Mesenchymal stem cell (in vitro differentiated cells and primary cell): ENCODE measurements around the gene ENO1.

ENCODE experiments used
- DNase-seq: peaks from one replicate; pipeline ENCODE4 v3.0.0-alpha.2; 2013
- H2AFZ ChIP-seq: one replicate; pipeline ENCODE4 v1.6.1; 2013; ENCODE audit warnings: low read depth, mild to moderate bottlenecking, control low read depth, inconsistent platforms, low read length, moderate library complexity
- H2AK5ac ChIP-seq: 2 replicates; pipeline ENCODE4 v1.6.1; 2013; ENCODE audit warnings: low read length, moderate library complexity, mild to moderate bottlenecking, inconsistent platforms; ENCODE audit not compliant: severe bottlenecking
- H2BK120ac ChIP-seq: one replicate; pipeline ENCODE4 v1.6.1; 2013; ENCODE audit warnings: low read depth, mild to moderate bottlenecking, inconsistent platforms, low read length, moderate library complexity
- H2BK12ac ChIP-seq, 2 experiments: one replicate each; pipeline ENCODE4 v1.6.1; 2013; ENCODE audit warnings: inconsistent platforms in 2 of 2, low read length in 2 of 2, mild to moderate bottlenecking in 2 of 2, moderate library complexity in 2 of 2, control low read depth in 1 of 2
- H2BK15ac ChIP-seq: one replicate; pipeline ENCODE4 v1.6.1; 2013; ENCODE audit warnings: mild to moderate bottlenecking, low read depth, inconsistent platforms; ENCODE audit not compliant: poor library complexity, severe bottlenecking
- H2BK5ac ChIP-seq: 2 replicates; pipeline ENCODE4 v1.6.1; 2013; ENCODE audit warnings: low read depth, mild to moderate bottlenecking, low read length, control low read depth, inconsistent platforms; ENCODE audit not compliant: poor library complexity, severe bottlenecking
- H3K14ac ChIP-seq, 2 experiments: one replicate each; pipeline ENCODE4 v1.6.1; 2013; ENCODE audit warnings: inconsistent platforms in 2 of 2, low read length in 2 of 2, control low read depth in 1 of 2, mild to moderate bottlenecking in 1 of 2, moderate library complexity in 1 of 2
- H3K18ac ChIP-seq, 2 experiments: one replicate each; pipeline ENCODE4 v1.6.1; 2013; ENCODE audit warnings: inconsistent platforms in 2 of 2, low read length in 2 of 2, control low read depth in 1 of 2, low read depth in 1 of 2, mild to moderate bottlenecking in 1 of 2
- H3K23ac ChIP-seq, 2 experiments: one replicate each; pipeline ENCODE4 v1.6.1; 2013; ENCODE audit warnings: inconsistent platforms in 2 of 2, low read length in 2 of 2, mild to moderate bottlenecking in 2 of 2, moderate library complexity in 2 of 2, control low read depth in 1 of 2
- H3K27ac ChIP-seq: 2 replicates; pipeline ENCODE4 v1.5.1; 2013; ENCODE audit warnings: mild to moderate bottlenecking, moderate library complexity, low read length, control low read depth, inconsistent platforms; ENCODE audit not compliant: poor library complexity, severe bottlenecking
- H3K27me3 ChIP-seq, 2 experiments: 2 replicates each; pipeline versions ENCODE4 v1.6.1 to v1.7.0; 2013; ENCODE audit warnings: low read length in 2 of 2, mild to moderate bottlenecking in 2 of 2, moderate library complexity in 2 of 2, control low read depth in 1 of 2, inconsistent platforms in 1 of 2; ENCODE audit not compliant: control insufficient read depth in 1 of 2, insufficient read depth in 1 of 2
- H3K36me3 ChIP-seq, 2 experiments: 2 replicates each; pipeline versions ENCODE4 v1.6.1 to v1.7.0; 2013; ENCODE audit warnings: low read length in 2 of 2, control low read depth in 1 of 2, inconsistent platforms in 1 of 2, low read depth in 1 of 2, mild to moderate bottlenecking in 1 of 2; ENCODE audit not compliant: insufficient read depth in 2 of 2, control insufficient read depth in 1 of 2
- H3K4ac ChIP-seq, 2 experiments: one replicate each; pipeline ENCODE4 v1.6.1; 2013; ENCODE audit warnings: inconsistent platforms in 2 of 2, low read length in 2 of 2, mild to moderate bottlenecking in 2 of 2, moderate library complexity in 2 of 2, control low read depth in 1 of 2, low read depth in 1 of 2
- H3K4me1 ChIP-seq: 2 replicates; pipeline ENCODE4 v1.6.1; 2013; ENCODE audit warnings: low read depth, low read length, control low read depth; ENCODE audit not compliant: control insufficient read depth, insufficient read depth
- H3K4me2 ChIP-seq: 2 replicates; pipeline ENCODE4 v1.6.1; 2013; ENCODE audit warnings: low read length, mild to moderate bottlenecking, inconsistent platforms; ENCODE audit not compliant: poor library complexity, severe bottlenecking
- H3K4me3 ChIP-seq, 2 experiments: 2 replicates each; pipeline versions ENCODE4 v1.5.1 to v1.7.0; 2013; ENCODE audit warnings: low read length in 2 of 2, mild to moderate bottlenecking in 2 of 2, control low read depth in 1 of 2, low read depth in 1 of 2; ENCODE audit not compliant: insufficient read depth in 1 of 2
- H3K79me1 ChIP-seq: replicated peaks from 2 replicates; pipeline ENCODE4 v1.6.1; 2013; ENCODE audit warnings: mild to moderate bottlenecking, control low read depth, low read length, inconsistent platforms; ENCODE audit not compliant: poor library complexity, severe bottlenecking
- H3K9ac ChIP-seq: 2 replicates; pipeline ENCODE4 v1.7.0; 2013; ENCODE audit warnings: mild to moderate bottlenecking, low read length, moderate library complexity
- H3K9me3 ChIP-seq: 2 replicates; pipeline ENCODE4 v1.7.0; 2013; ENCODE audit warnings: mild to moderate bottlenecking, low read length; ENCODE audit not compliant: control insufficient read depth
- H4K8ac ChIP-seq: one replicate; pipeline ENCODE4 v1.6.1; 2013; ENCODE audit warnings: inconsistent platforms, mild to moderate bottlenecking, low read length, moderate library complexity
- H4K91ac ChIP-seq: one replicate; pipeline ENCODE4 v1.6.1; 2013; ENCODE audit warnings: mild to moderate bottlenecking, low read length, inconsistent platforms
- WGBS: methylation state at CpG from one replicate; pipeline ENCODE4 v1.1.7; 2013; ENCODE audit warnings: mixed read lengths; 5-methylcytosine and 5-hydroxymethylcytosine counted together

ENO1 gene

DNA sequence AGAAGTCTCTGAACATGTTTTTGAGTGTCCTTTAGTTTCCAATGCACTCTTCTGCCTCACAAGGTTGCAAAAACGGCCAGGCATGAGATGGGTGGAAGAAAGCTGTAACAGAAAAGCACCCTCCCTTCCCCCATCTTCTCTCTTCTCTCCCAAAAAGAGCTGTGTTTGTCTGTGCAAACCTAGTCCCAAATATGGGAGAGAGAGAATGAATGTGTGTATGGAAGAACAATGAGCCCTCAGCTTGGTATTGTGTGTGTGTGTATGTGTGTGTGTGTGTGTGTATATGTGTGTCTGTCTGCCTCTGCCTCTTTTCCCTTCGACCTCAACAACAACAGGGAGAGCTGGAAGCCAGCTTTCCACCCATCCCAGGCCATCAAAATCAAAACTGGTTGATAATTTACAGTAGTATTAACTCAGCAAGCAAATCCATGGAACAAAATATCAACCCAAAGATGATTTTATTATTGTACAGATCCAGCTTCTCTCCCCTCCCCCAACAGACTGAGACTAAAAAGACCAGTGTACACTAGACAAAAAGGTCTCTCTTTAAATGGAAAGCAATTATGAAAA, 62.8 kb downstream of the ENO1 start:
- peak overlapping the region in 1 of 2 experiments; percentile 94 for H3K4me3 ChIP-seq

DNA sequence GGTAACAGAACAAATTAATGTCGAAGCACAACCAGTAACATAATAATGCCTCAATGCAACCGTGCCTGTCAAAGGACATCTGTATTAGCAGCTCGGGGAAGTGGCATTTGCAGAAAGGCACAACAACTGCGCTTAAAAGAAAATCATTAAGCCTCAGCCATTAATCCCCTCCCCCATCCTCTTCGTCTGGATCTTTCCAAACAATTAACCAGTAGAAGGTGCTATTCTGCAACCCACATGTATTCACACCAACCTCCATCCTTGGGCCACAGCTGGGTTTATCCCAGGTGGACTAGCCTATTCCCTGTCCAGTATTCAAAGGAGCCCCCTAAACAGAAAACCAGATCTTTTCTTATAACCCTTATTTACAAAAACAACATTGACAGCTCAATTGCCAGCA, 63.6 kb downstream of the ENO1 start:
- H3K36me3 ChIP-seq, result no peaks in the 10 kb centered on the region
- no peak overlapping the region for H2BK15ac ChIP-seq
- H4K8ac ChIP-seq, result no peak overlapping the region
- H3K79me1 ChIP-seq, result peaks cover 4% of the 10 kb centered on the region
- H3K14ac ChIP-seq, result no peak overlapping the region
- H4K91ac ChIP-seq, result no peak overlapping the region
- H2AFZ ChIP-seq, result no peak overlapping the region
- no peak overlapping the region for H2BK12ac ChIP-seq
- H2AK5ac ChIP-seq, result no peak overlapping the region
- H3K9me3 ChIP-seq, result no peaks in the 10 kb centered on the region
- H2BK5ac ChIP-seq, result no peak overlapping the region
- H2BK120ac ChIP-seq, result no peak overlapping the region
- DNase-seq, result peak; percentile 34
- WGBS, result 45% methylated on average over 5 of the region's 5 CpGs
- H3K4ac ChIP-seq, result no peak overlapping the region
- H3K18ac ChIP-seq, result no peak overlapping the region
- no peak overlapping the region for H3K27ac ChIP-seq
- no peak overlapping the region for H3K23ac ChIP-seq
- no peak overlapping the region for H3K4me3 ChIP-seq
- peak overlapping the region; percentile 97 for H3K9ac ChIP-seq
- peaks cover 7% of the 10 kb centered on the region for H3K4me1 ChIP-seq
- no peak overlapping the region for H3K4me2 ChIP-seq
- no peaks in the 10 kb centered on the region for H3K27me3 ChIP-seq

More for the DNA sequence above, 62.8 kb downstream of the ENO1 start:
- H3K4me2 ChIP-seq, result peak overlapping the region; percentile 69
- no peaks in the 10 kb centered on the region for H3K27me3 ChIP-seq
- peak overlapping the region; percentile 58 for H3K27ac ChIP-seq
- DNase-seq, result peak; percentile 70
- H4K91ac ChIP-seq, result no peak overlapping the region
- peak overlapping the region; percentile 97 for H3K9ac ChIP-seq
- peak overlapping the region in 1 of 2 experiments; percentile 20 for H3K4ac ChIP-seq
- WGBS, result 0% methylated on average over 2 of the region's 2 CpGs
- H2BK12ac ChIP-seq, result peak overlapping the region in 1 of 2 experiments; percentile 3
- H2BK5ac ChIP-seq, result no peak overlapping the region
- no peak overlapping the region for H2BK15ac ChIP-seq
- H3K14ac ChIP-seq, result peak overlapping the region in 1 of 2 experiments; percentile 79
- H3K4me1 ChIP-seq, result peaks cover 7% of the 10 kb centered on the region
- H3K36me3 ChIP-seq, result no peaks in the 10 kb centered on the region
- no peaks in the 10 kb centered on the region for H3K9me3 ChIP-seq
- H2AK5ac ChIP-seq, result no peak overlapping the region
- H3K23ac ChIP-seq, result no peak overlapping the region
- no peak overlapping the region for H2BK120ac ChIP-seq
- no peak overlapping the region for H2AFZ ChIP-seq
- H3K18ac ChIP-seq, result peak overlapping the region; percentile 28 to 65
- H3K79me1 ChIP-seq, result no peaks in the 10 kb centered on the region
- H4K8ac ChIP-seq, result no peak overlapping the region

DNA sequence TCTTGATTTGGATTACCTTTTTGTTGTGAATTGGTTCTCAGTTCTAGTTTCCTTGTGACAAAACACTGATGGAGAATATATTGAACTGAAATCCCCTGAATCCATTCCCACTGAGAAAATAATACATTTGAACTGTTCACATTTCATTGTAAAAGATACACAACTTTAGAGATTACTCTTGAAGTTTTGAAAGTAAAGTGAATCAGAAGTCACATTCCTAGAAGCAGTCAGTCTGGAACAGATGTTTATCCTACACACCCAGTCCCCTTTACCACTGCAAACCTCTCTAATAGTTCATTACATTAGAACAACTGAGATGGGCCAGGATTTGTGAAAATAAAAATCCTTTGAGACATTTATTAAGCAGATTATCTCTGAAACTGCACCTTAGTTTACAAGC, 64.5 kb downstream of the ENO1 start:
- H3K9ac ChIP-seq, result peak overlapping the region; percentile 14
- H2AFZ ChIP-seq, result no peak overlapping the region
- no peaks in the 10 kb centered on the region for H3K27me3 ChIP-seq
- no peak overlapping the region for H3K4me2 ChIP-seq
- no peak overlapping the region for H3K4me3 ChIP-seq
- no peak overlapping the region for H2BK5ac ChIP-seq
- H2BK12ac ChIP-seq, result no peak overlapping the region
- no peak overlapping the region for H4K8ac ChIP-seq
- peak overlapping the region; percentile 37 for H3K27ac ChIP-seq
- peaks cover 7% of the 10 kb centered on the region for H3K4me1 ChIP-seq
- H2BK120ac ChIP-seq, result no peak overlapping the region
- H3K9me3 ChIP-seq, result no peaks in the 10 kb centered on the region
- peak; percentile 36 for DNase-seq
- no peak overlapping the region for H3K18ac ChIP-seq
- H3K23ac ChIP-seq, result no peak overlapping the region
- no peak overlapping the region for H3K14ac ChIP-seq
- H2BK15ac ChIP-seq, result no peak overlapping the region
- peaks cover 4% of the 10 kb centered on the region for H3K79me1 ChIP-seq
- no peak overlapping the region for H2AK5ac ChIP-seq
- no peaks in the 10 kb centered on the region for H3K36me3 ChIP-seq
- no peak overlapping the region for H3K4ac ChIP-seq
- H4K91ac ChIP-seq, result no peak overlapping the region

GRCh38 chr1:8813016-8813763, 65.3 kb downstream of the ENO1 start:
- Histone ChIP-seq H4K8ac (no peak overlapping the region), H3K4ac (no peak overlapping the region), H2AFZ (no peak overlapping the region), H3K23ac (no peak overlapping the region), H3K4me2 (no peak overlapping the region), H2BK120ac (no peak overlapping the region), H3K27me3 (no peaks in the 10 kb centered on the region), H2BK15ac (no peak overlapping the region), H3K36me3 (no peaks in the 10 kb centered on the region), H2BK12ac (no peak overlapping the region), H3K18ac (peak overlapping the region in 1 of 2 experiments; percentile 58), H3K4me3 (no peak overlapping the region), H3K9me3 (no peaks in the 10 kb centered on the region), H4K91ac (no peak overlapping the region), H3K4me1 (peaks cover 7% of the 10 kb centered on the region), H3K9ac (no peak overlapping the region), H2AK5ac (peak overlapping the region; percentile 51), H3K79me1 (peaks cover 4% of the 10 kb centered on the region), H3K27ac (no peak overlapping the region), H3K14ac (no peak overlapping the region), H2BK5ac (no peak overlapping the region)
- 93% methylated on average over 3 of the region's 6 CpGs for WGBS
- DNase-seq, result no peak
